Retina (tissue), 1 donor: Measurements from ENCODE around the gene PARP8.
"Not testable (repeated sequence)": the region's sequence is repeated elsewhere in the genome, so short reads cannot be mapped to it uniquely, and the experiment has no call there.

Source experiments
- DNase-seq: peaks from one replicate; pipeline ENCODE4 v3.0.0-alpha.2; 2016

The PARP8 gene

DNA sequence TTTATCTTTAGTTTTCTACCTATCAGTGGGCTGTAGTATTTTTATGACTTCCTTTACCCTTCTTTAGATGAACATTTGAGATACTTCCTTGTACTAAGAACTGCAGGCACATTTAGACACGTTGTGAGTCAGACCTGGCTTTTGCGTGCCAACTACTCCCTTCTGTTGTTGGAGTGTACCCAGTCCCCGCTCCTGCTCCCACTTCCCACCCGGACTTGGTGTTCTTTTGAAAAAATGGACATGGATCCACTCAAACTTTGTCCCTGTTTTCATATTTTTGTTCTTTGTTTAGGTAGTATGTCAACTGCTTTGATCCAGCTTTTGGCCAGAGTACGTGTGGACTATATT lies 60.7 kb downstream of the PARP8 start:
- DNase-seq, result no peak

- DNase-seq, result no peak
These were observed 61.4 kb downstream of the PARP8 start for GRCh38 chr5:50727845-50728244.

DNA sequence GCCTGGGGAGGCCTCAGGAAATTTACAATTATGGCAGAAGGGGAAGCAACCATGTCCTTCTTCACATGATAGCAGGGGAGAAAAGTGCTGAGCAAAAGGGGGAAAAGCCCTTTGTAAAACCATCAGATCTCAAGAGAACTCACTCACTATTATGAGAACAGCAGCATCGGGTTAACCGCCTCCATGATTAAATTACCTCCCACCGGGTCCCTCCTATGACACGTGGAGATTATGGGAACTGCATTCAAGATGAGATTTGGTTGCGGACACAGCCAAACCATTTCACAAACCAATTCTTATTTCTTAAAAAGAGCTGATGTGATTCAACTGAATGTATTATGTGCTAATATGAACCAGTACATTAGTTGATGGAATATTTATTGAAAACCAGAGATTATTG lies 63.9 kb downstream of the PARP8 start:
- DNase-seq, result no peak

DNA sequence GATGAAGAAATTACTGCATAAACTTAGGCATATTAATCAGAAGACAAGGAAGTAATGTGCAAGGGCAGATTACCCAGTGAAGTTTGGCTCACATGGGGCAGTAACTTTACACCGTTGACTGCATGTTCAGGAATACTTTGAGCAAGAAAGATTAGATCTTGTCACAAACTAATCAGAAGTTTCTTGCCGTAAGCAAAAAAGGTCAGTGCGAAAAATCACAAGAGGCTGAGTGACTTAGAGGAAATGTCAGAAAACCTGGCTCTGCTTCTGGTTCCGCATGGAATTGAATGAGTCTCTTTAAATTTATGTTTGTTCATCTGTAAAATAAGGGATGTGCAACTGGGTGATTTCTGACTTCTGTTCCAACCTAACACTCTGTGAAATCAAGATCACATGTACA lies 64.4 kb downstream of the PARP8 start:
- DNase-seq, result no peak

DNA sequence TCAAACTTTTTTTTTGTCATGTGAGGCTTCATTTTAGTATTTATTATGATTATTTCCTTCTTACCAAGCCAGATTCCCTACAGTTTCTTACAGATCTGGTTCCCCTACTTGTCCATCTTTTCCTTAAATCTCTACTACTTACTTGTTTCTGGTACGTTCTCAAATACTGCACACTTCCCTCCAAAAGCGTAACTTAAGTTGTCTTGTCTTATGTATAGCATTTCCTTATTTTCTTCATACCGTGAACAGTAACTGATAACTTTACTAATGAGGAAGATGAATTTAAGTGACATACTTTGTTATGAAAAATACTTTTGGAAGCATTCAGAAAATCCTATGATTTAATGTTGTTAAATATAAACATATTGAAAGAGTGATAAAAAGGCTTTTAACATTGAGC lies 67.3 kb downstream of the PARP8 start:
- DNase-seq, result no peak

DNA sequence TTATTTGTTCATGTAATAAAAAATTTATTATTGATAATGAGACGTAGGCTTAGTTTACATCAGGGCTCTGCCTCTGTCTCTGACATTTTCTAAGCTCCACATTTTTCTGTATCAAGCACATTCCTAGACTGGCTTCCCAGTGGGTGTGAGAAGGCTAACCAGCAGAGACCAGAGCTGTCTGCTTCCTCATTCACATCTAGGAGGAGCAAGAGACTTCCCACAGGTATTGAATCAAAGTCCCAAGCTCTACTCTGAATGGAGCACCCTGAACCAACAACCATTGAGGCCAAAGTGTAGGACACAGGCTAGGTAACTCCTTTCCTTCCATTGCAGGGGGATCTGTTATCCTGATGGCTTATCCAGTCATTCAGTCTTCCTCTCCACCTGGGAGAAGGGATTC lies 72.4 kb downstream of the PARP8 start:
- DNase-seq, result no peak

- no peak for DNase-seq
These were observed 74.4 kb downstream of the PARP8 start for GRCh38 chr5:50740832-50741231.

GRCh38 chr5:50744776-50745175 lies 78.3 kb downstream of the PARP8 start:
- no peak for DNase-seq

DNA sequence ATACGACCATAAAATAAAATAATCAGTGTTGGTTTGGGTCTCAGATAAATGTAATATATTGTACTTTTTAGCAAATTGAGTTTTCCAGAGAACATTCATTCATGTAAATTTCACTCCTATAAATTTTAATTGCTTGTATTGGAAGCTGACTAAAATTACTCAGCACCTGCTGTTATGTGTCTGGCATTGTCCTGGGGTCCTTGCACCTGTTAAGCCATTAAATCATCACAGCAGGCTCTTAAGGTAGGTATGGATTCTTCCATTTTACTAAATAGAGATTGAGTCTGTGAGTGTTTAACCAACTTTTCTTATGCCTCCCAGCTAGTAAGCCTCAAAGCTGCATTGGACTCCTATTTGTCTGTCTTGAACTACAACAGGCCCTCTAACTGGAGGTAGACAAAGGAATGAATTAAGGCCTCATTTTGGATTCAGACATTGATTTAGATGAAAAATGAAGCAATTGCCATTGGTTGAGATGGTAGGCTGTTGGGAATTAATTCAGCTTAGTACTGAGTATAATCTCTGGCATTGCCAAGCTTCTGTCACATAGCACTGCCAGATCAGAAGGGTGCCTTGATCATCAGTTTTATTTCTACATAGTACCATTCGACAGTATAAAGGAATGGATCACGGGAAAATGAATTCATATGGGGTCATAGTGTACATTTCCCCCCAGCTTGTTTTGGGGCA lies 78.9 kb downstream of the PARP8 start:
- DNase-seq, result no peak

- no peak for DNase-seq
These were observed 82.7 kb downstream of the PARP8 start for GRCh38 chr5:50749181-50749580.

- no peak for DNase-seq
These were observed 83.4 kb downstream of the PARP8 start for GRCh38 chr5:50749873-50750272.

GRCh38 chr5:50751064-50751657 lies 84.7 kb downstream of the PARP8 start:
- peak; percentile 23 for DNase-seq

- no peak for DNase-seq
These were observed 86.4 kb downstream of the PARP8 start for GRCh38 chr5:50752800-50753199.

DNA sequence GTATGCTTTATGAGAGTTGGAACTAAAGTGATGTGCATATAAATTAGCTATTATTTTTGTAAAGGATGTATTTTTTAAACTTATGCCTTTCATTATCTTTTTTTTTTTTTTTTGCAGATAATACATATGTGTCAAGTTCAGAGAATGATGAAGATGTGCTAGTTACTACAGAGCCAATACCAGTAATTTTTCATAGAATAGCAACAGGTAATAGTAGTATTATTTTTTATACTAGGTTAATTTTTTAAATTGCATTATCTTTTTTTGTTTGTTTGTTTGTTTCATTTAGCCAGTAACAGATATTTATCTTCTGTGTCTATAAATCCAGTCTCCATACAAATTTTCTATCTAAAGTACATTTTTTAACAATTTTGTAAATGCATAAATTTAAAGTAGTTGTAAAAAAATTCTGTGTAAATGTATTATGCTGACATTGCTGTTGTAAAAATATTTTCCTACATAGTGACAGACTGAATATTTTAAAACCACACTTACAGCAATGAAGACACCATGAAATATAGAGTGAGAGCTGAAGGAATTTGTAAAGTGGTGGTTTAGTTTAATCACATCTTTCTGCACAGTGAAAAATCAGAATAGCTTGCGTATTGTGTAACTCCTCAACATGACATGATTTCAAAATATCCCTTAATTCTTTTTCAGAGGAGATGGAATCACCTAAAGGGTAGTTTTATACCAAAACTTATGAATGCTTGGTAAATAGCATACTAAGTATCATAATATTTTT lies 93.3 kb downstream of the PARP8 start:
- no peak for DNase-seq

DNA sequence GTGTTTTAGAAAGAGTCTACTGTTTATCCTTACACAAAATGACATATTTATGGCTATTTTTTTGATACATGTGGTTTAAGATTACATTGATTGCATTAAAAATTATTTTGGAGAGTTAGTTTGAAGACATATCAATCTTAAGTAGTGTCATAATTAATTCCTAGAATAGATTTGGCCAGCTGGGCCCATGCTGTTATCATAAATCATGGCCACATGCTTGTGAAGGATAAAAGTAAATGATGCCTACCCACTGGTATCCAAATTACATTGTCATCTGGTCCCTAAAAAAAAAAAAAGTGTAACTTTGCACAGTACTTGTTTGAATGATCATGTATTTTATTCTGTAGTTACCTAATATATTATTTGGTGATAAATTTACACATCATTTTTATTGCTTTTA lies 96.9 kb downstream of the PARP8 start:
- no peak for DNase-seq

DNA sequence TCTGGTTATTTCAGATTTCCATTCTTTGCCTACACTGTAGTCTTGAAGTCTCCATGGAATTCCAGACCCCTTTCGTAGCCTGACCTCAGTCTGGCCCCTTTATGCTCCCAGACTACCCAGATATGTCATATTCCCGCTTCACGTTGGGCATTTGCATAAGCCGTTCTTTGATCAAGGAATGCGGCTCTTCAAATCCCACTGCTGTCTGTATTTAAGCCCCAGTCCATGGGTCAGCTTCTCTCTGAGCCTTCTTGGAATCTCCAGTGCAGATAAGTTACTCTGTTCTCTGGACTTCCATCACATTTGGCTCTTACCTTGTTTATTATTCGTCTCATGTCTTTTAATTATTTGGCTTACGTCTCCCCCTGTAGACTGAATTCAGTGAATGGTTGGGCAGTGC lies 97.4 kb downstream of the PARP8 start:
- no peak for DNase-seq

DNA sequence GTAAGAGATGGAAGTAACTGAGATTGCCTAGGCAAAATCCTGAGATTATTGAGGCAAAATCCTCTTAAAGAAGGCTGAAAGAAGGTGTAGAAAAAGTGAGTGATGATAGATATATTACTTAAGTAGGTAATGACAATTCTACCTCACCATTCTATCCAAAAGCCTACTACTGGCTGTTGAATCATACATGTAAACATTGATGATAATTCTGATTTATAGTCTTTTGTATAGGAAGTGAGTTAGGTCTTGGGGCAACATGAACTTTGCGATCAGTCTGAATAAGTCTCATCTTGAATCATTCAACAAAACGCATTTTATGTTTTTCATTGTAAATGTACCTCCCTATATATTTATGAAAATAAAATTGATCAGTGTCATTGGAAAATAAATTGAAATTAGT lies 99.6 kb downstream of the PARP8 start:
- no peak for DNase-seq

DNA sequence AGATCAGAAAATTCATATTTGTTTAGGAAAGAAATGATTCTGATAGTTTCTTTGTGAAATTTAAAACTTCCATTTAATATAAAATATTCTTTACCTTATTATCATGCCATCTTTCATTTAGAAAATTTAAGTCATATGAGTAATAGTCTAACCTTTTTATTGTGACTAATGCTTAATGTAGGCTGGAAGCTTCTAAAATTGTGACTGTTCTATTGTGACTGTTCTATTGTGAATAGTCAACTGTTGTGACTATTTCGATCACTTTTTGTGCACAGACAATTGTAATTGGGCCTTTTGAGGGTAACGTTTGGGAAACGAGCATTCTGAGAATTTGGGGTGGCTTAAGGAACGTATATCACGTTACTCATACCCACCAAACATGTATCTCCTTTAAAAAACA lies 100.0 kb downstream of the PARP8 start:
- no peak for DNase-seq

DNA sequence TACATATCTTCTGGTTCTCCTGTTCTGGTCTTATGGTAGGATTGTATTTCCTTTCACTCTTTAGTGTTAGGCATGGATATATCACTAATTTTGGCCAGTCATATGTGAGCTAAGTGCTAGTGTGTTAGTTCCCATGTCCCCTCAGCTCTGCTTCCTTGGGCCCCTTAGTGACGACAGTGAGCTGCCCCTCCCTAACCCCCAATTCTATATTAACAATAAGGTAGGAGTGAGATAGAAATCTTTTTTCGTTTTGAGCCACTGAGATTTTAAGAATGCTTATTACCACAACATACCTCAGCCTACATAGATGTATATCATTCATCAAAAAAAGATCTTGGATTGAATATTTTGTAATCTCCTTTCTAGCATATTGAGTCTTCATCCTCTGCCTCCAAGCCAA lies 100.5 kb downstream of the PARP8 start:
- DNase-seq, result no peak

DNA sequence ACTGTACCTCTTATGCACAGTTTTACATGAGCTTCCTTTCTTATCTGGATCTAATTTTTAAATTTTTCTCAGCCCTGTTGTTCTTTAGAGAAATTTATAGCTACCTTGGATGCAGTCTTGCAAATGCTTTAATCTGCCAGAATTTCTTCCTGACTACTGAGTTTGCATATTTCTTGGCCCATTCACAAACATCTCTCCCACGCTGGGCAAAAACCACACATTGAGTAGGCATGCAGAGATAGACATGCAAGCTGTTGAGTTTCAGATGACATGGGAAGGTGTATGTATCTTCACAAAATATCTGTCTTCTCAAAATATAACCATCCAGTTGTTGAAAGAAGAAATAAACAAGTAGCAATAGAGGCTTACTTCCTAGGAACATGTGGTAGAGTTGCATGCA lies 101.2 kb downstream of the PARP8 start:
- no peak for DNase-seq

DNA sequence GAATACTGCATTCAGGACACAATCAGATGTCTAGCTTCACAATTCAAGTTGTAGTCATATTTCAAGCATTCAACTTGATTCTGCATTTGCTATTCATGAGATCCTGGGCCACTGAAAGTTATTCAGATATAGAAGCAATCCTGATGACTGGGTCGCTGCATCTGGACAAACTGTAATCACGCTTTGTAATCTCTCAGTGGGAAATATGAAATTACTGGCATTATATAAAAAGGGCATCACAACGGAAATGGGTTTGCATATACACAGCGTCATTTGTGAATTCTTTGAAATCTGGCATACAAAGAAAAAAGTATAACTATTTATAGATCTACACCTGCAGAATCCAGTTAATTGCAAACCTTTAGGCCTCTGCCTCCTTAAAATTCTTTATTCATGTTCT lies 102.2 kb downstream of the PARP8 start:
- DNase-seq, result no peak

GRCh38 chr5:50770441-50770840 lies 104.0 kb downstream of the PARP8 start:
- DNase-seq, result no peak

GRCh38 chr5:50774446-50775175 lies 108.2 kb downstream of the PARP8 start:
- DNase-seq, result not testable (repeated sequence)

- no peak for DNase-seq
These were observed 119.6 kb downstream of the PARP8 start for GRCh38 chr5:50786073-50786472.
